Right lobe of liver (tissue), 6 donors: ENCODE measurements around the gene OR2H2. TPM values are rescaled to one million over a fixed set of nuclear protein-coding genes. Genes with fewer than 3 reads are reported as not detected.

ENCODE experiments used
- ATAC-seq, 4 donors: fragments of 200-7000 bp; cut with Tn5 transposase; one replicate each; pipeline ENCODE4 v1.9.1; 2020; ENCODE audit warnings: mild to moderate bottlenecking in 4 of 4, moderate library complexity in 4 of 4
- DNase-seq, 3 donors: peaks; one replicate each; pipeline ENCODE4 v3.0.0-alpha.2; 2020
- H3K27ac ChIP-seq, 3 donors: fragments of 200-600 bp; one replicate each; pipeline ENCODE4 v1.8.0; 2022
- H3K27me3 ChIP-seq, 2 donors: fragments of 200-600 bp; one replicate each; pipeline ENCODE4 v1.8.0; 2022
- H3K36me3 ChIP-seq, 4 donors: fragments of 200-600 bp; sonication (generic) in 1 of 4; one replicate each; pipeline versions ENCODE4 v1.5.1 to v1.8.0; 2017 to 2022; ENCODE audit warnings: control low read depth in 1 of 4
- H3K4me1 ChIP-seq, 4 donors: fragments of 200-600 bp; sonication (generic) in 1 of 4; one replicate each; pipeline versions ENCODE4 v1.5.1 to v1.8.0; 2017 to 2022; ENCODE audit warnings: control low read depth in 1 of 4
- H3K4me3 ChIP-seq, 3 donors: fragments of 200-600 bp; one replicate each; pipeline ENCODE4 v1.8.0; 2022
- H3K9me3 ChIP-seq, 4 donors: fragments of 200-600 bp; sonication (generic) in 1 of 4; one replicate each; pipeline versions ENCODE4 v1.5.1 to v1.8.0; 2017 to 2022; ENCODE audit warnings: control low read depth in 1 of 4
- POLR2A ChIP-seq: fragments of 450-650 bp; IDR thresholded peaks from one replicate; pipeline ENCODE4 v1.6.1; 2017; ENCODE audit warnings: antibody characterized with exemption, mild to moderate bottlenecking
- WGBS: methylation state at CpG from one replicate; pipeline ENCODE4 v1.1.6; 2018; ENCODE audit warnings: low coverage, low lambda C conversion rate; ENCODE audit not compliant: insufficient coverage; ENCODE audit errors: missing lambda C conversion rate; 5-methylcytosine and 5-hydroxymethylcytosine counted together
- intact Hi-C, 2 donors: fragments of 100-400 bp; cut with DNase I; formaldehyde crosslinking; loops; one replicate each; pipeline versions ENCODE4 v1.11.2 to v1.14.1; 2022
- total RNA-seq, 6 experiments: library from RNA; depleted of rRNA in 2 of 6; stranded (reverse); fragments of >200 nt in 2 of 6; fragmentation: NEBNext Ultra II Directional in 3 of 6; extraction: Animal tissue kit (Norgen Biotek cat#: 25700) in 3 of 6; gene quantifications; one replicate each; pipeline versions ENCODE4 v1.1.0 to v1.2.4, GENCODE V29; 2016 to 2023
- TF ChIP-seq, protein P1 (sequence below), 4 donors: fragments of 200-600 bp in 3 of 4; fragments of 450-650 bp in 1 of 4; IDR thresholded peaks; one replicate each; pipeline versions ENCODE4 v1.5.1 to v1.8.0; 2016 to 2022; ENCODE audit warnings: antibody characterized with exemption in 4 of 4, mild to moderate bottlenecking in 2 of 4
- donor health status: DM: no; HTN: yes; CAD: no.
- donor health status: DM: no; HTN: no; CAD: no.
- donor health status: DM: no; HTN: no; CAD: no.
- donor health status: DM: no; HTN: yes; CAD: no.
- donor health status: DM: no; HTN: yes; CAD: no.

The OR2H2 gene
- total RNA-seq, 6 experiments from 2014 or later: not detected

DNA sequence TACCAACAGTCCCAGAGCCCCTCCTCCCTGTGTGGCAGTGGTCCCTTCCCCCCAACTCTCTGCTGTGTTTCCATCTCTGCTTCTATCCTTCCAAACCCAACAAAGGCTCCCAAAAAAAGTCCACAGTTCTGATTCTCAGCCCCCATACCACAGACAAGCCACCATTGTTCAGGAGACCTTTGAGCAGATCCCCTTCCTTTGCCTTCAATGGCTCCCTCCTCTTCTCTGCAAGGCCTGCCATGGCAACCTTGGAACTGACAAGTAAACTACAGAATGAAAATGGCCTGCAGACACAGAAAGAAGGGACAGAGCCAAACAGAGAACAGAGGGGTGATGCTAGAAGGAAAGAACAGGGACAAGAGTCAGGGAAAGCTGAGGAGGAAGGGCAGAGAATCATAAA lies 23.2 kb downstream of the OR2H2 start:
- no peaks in the 10 kb centered on the region for H3K4me1 ChIP-seq
- no peak for ATAC-seq
- TF ChIP-seq, protein P1, sequence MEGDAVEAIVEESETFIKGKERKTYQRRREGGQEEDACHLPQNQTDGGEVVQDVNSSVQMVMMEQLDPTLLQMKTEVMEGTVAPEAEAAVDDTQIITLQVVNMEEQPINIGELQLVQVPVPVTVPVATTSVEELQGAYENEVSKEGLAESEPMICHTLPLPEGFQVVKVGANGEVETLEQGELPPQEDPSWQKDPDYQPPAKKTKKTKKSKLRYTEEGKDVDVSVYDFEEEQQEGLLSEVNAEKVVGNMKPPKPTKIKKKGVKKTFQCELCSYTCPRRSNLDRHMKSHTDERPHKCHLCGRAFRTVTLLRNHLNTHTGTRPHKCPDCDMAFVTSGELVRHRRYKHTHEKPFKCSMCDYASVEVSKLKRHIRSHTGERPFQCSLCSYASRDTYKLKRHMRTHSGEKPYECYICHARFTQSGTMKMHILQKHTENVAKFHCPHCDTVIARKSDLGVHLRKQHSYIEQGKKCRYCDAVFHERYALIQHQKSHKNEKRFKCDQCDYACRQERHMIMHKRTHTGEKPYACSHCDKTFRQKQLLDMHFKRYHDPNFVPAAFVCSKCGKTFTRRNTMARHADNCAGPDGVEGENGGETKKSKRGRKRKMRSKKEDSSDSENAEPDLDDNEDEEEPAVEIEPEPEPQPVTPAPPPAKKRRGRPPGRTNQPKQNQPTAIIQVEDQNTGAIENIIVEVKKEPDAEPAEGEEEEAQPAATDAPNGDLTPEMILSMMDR (IDR thresholded peaks at IDR 0.05): no peak
- TF ChIP-seq POLR2A: no peak
- H3K27me3 ChIP-seq: no peaks in the 10 kb centered on the region
- DNase-seq: no peak
- intact Hi-C loops: no loop called here
- H3K27ac ChIP-seq: no peak overlapping the region
- no peaks in the 10 kb centered on the region for H3K9me3 ChIP-seq
- H3K4me3 ChIP-seq: no peak overlapping the region
- H3K36me3 ChIP-seq: no peaks in the 10 kb centered on the region

DNA sequence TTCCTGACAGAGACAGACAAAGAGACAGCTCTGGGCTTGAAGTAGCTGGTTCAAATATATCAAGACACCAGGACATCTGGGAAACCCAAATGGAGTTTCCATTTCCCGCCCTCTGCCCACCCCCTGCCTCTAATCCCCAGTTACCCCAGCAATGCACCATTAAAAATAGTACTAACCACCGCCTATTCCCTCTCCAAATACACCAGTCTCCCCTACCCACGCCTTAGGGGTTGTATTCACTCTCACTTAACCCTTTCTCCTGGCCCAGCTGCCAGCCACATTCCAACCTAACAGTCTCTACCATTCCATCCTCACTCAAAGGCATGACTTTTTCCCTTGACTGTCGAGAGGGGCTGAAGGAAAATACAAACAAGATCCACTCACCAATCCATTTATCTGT lies 25.6 kb downstream of the OR2H2 start:
- ATAC-seq (no peak), DNase-seq (no peak)
- H3K27me3 ChIP-seq: no peaks in the 10 kb centered on the region
- H3K27ac ChIP-seq: no peak overlapping the region
- 38% methylated on average over 4 of the region's 4 CpGs for WGBS
- no peaks in the 10 kb centered on the region for H3K9me3 ChIP-seq
- intact Hi-C loops: no loop called here
- H3K4me3 ChIP-seq: no peak overlapping the region
- no peak for TF ChIP-seq POLR2A
- TF ChIP-seq, protein P1 (IDR thresholded peaks at IDR 0.05): no peak
- H3K4me1 ChIP-seq: no peaks in the 10 kb centered on the region
- H3K36me3 ChIP-seq: no peaks in the 10 kb centered on the region

DNA sequence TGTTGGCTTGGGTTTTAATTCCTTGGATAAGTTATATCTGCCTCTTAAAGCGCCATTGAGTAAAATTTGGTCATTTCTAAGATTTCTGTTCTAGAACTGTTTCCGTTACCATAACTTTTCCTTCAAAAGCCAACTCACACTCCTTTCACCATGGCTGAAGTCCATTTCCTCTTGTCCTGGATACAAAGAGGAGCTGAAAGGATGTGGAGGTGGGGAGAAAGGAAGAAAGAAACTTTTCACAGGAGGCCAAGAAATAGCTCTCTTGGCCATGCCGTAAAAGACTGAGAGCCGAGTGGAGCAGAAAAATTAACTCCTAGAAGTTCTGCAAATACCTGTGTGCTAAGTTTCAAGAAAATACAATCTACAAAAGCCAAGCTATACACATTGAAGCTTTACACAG lies 26.5 kb downstream of the OR2H2 start:
- Histone ChIP-seq H3K36me3 (no peaks in the 10 kb centered on the region), H3K4me1 (no peaks in the 10 kb centered on the region), H3K27ac (no peak overlapping the region), H3K9me3 (no peaks in the 10 kb centered on the region), H3K4me3 (no peak overlapping the region), H3K27me3 (no peaks in the 10 kb centered on the region)
- 50% methylated on average over 4 of the region's 4 CpGs for WGBS
- intact Hi-C loops: no loop called here
- no peak for TF ChIP-seq POLR2A
- TF ChIP-seq, protein P1 (IDR thresholded peaks at IDR 0.05): no peak
- ATAC-seq (no peak), DNase-seq (no peak)

DNA sequence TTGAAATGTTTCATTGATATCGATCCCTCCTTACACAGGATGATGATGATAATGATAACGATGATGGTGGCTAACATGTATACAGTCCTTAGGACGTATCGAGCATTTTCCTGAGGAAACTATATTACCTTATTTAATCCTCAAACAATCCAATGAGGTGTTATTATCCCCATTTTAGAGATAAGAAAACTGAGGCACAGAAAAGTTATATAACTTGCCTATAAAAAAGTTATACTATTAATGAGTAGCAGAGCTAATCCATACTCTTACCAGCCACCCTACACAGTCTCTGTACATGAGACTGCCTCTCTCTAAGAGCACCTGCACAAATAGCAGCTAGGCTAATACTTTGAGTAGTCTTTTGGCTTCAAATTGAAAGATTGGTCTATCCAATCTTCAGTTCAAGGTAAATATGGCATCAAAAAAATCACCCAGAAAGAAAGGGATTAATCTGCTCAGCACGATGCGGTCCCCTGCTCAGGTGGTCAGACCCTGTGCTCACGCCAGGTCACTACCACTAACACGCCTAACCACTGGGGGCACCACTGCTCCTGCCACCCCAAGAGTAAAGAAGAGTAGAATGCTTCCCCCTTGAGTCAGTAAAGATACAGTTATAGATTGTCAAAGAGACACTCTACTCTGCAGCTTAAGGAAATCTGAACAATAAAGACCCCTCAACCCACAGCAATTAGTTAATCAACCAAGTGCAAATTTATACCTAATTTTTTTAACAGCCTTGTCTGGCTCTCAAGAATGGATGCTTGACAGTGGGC lies 33.0 kb downstream of the OR2H2 start:
- TF ChIP-seq POLR2A: no peak
- TF ChIP-seq, protein P1 (IDR thresholded peaks at IDR 0.05): no peak
- no peak for DNase-seq
- Histone ChIP-seq H3K4me1 (no peaks in the 10 kb centered on the region), H3K9me3 (no peaks in the 10 kb centered on the region), H3K36me3 (no peaks in the 10 kb centered on the region), H3K4me3 (no peak overlapping the region), H3K27me3 (no peaks in the 10 kb centered on the region), H3K27ac (no peak overlapping the region)
- 76% methylated on average over 8 of the region's 8 CpGs for WGBS
- intact Hi-C loops: no loop called here
- no peak for ATAC-seq
